K562 (cell line): ENCODE measurements around the gene TTLL11.

Experiments used
- ELK1 ChIP-seq: sonication (generic); formaldehyde crosslinking; IDR thresholded peaks from 2 replicates; pipeline ENCODE4 v1.8.1; 2022; ENCODE audit warnings: missing genetic modification reagents
- ERF ChIP-seq: fragments of 450-650 bp; formaldehyde crosslinking; IDR thresholded peaks from 2 replicates; pipeline ENCODE4 v1.4.0; 2020; ENCODE audit warnings: mild to moderate bottlenecking, mixed read lengths
- KDM1A ChIP-seq, 2 experiments: fragments of 450-650 bp; IDR thresholded peaks; 2 replicates each; pipeline ENCODE4 v1.6.1; 2016; ENCODE audit warnings: mild to moderate bottlenecking in 2 of 2
- ZBTB43 ChIP-seq: sonication (generic); formaldehyde crosslinking; IDR thresholded peaks from 2 replicates; pipeline ENCODE4 v1.8.0; 2023; ENCODE audit warnings: mild to moderate bottlenecking, missing genetic modification reagents
- ZFP36 ChIP-seq: fragments of 150-350 bp; IDR thresholded peaks from 2 replicates; pipeline ENCODE4 v1.6.1; 2018; ENCODE audit warnings: low read length, low read depth; ENCODE audit not compliant: partially characterized antibody
- ZNF217 ChIP-seq: sonication (generic); formaldehyde crosslinking; IDR thresholded peaks from 2 replicates; pipeline ENCODE4 v1.8.0; 2022; ENCODE audit warnings: mild to moderate bottlenecking, missing genetic modification reagents

- no peak for TF ChIP-seq ZBTB43 (CRISPR knock-in tag)
- TF ChIP-seq ZFP36, result no peak
- TF ChIP-seq ERF, result no peak
- no peak for TF ChIP-seq KDM1A (IDR thresholded peaks at IDR 0.05)
- no peak for TF ChIP-seq ZNF217 (CRISPR knock-in tag)
- TF ChIP-seq ELK1 (CRISPR knock-in tag), result no peak
Measured at GRCh38 chr9:121772600-121773285, 320.4 kb downstream of the TTLL11 start.
